ENCODE measurements around the gene HEBP2. TPM values are rescaled to one million over a fixed set of nuclear protein-coding genes. Genes with fewer than 3 reads are reported as not detected.

The HEBP2 gene
- total RNA-seq, 2 experiments from 2014 or later, result 48.5 to 50.8 TPM

Small RNA genes within 50 kb of the gene (microRNA-seq; reads per million reads assigned to microRNA genes)
- gene MIR3145 (ENCODE audit: borderline microRNAs expressed, borderline replicate concordance), result not detected

Other genes starting within 250 kb of the HEBP2 start
- under 1 TPM; 0.72 TPM for gene ARFGEF3, start 242.3 kb upstream of the HEBP2 start, total RNA-seq
- not detected for gene PBOV1, start 185.7 kb upstream of the HEBP2 start, total RNA-seq
- not detected for gene SMIM28, start 26.3 kb upstream of the HEBP2 start, total RNA-seq
- gene NHSL1, start 95.3 kb downstream of the HEBP2 start, total RNA-seq, result 1 to 10 TPM in 1 of 2 experiments, under 1 TPM in 1; 0.64 to 1.1 TPM

Measured in activated naive CD4-positive, alpha-beta T cell treated with anti-CD3 and anti-CD28 coated beads for 36 hours (primary cell).